Muscle of arm (tissue), 12 donors: ENCODE data around the gene ARCN1. TPM values are rescaled to one million over a fixed set of nuclear protein-coding genes. Genes with fewer than 3 reads are reported as not detected.
"Not testable (repeated sequence)": the region's sequence is repeated elsewhere in the genome, so short reads cannot be mapped to it uniquely, and the experiment has no call there.

ENCODE experiments used
- DNase-seq: peaks from one replicate; pipeline ENCODE4 v3.0.0-alpha.2; 2013
- polyA plus RNA-seq, 12 donors: library from polyadenylated mRNA; unstranded; fragments of 120-200 nt; gene quantifications; one replicate each; pipeline ENCODE4 v1.2.1, GENCODE V29; 2013; ENCODE audit not compliant: insufficient read length in 12 of 12

Gene ARCN1
- polyA plus RNA-seq, 12 donors, result 106 to 189 (median 141) TPM; not detected in 1

DNA sequence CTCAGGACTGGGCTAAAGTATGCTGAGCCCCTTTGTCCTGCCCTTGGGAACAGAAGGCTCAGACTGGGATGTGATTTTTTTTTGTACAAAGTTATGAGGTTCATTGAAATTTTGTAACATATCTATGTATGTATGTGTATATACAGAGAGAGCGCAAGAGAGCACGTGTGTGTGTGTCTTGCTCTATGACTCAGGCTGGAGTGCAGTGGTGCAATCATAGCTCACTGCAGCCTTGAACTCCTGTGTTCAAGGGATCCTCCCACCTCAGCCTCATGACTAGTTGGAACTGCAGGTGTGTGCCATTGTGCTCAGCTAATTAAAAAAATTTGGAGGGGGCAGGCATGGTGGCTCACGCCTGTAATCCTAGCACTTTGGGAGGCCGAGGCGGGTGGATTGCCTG is 35.5 kb upstream of the ARCN1 start:
- DNase-seq, result no peak

DNA sequence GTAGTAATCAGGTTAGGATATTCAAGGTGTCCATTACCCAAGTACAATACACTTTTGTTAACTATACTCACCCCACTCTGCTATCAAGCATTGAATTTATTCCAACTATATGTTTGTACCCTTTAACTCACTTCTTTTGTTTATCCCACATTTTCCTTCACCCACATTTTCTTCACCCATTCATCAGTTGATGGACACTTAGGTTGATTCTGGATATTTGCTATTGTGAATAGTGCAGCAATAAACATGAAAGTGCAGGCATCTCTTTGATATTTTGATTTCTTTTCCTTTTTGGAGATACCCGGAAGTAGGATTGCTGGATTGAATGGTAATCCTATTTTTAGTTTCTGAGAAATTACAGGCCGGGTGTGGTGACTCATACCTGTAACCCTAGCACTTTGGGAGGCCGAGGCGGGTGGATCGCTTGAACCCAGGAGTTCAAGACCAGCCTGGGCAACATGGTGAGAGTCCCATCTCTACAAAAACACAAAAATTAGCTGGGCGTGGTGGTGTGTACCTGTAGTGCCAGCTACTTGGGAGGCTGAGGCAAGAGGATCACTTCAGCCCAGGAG is 34.7 kb upstream of the ARCN1 start:
- DNase-seq, result no peak

DNA sequence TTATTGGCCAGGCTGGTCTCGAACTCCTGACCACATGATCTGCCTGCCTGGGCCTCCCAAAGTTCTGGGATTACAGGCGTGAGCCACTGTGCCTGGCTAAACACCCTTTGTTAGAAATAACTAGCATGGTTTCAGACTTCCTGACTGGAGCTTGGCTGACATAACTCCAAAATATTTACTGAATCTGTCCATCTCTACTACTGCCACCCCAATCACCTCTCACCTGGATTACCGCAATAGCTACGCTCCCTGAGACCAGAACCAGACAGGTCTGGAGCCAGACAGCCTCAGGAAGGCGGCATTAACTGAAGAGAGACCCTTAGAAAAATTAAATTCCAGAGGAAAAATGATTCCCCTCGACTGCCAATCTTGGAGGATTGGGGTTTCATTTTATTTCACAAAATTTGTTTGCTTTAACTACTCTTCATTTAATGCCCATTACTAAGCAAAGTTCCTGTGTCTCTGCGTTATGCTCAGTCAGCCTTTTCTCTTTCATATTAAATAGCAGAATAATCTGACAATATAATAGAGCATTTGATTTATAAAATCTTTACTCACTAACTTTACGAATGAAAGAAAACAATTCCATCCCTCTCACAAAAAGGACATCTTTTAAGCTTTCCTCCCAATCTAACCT is 28.1 kb upstream of the ARCN1 start:
- DNase-seq, result no peak

DNA sequence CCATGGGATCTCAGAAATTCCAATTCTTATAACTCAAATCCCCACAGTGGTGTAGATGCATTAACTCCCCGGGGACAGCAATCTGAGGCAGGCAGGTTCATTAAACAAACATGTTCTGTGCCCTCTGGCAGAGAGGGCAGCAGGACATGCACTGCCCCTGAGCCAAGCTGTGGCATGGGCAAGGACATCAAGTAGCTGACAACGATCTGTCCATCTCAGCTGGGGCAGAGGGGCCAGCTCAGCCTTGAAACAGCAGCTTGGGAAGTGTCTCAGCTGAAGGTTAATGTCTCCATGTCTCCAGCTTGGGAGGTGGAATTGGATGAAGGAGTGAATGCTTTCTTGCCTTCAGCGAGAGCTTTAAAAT is 27.6 kb upstream of the ARCN1 start:
- no peak for DNase-seq

DNA sequence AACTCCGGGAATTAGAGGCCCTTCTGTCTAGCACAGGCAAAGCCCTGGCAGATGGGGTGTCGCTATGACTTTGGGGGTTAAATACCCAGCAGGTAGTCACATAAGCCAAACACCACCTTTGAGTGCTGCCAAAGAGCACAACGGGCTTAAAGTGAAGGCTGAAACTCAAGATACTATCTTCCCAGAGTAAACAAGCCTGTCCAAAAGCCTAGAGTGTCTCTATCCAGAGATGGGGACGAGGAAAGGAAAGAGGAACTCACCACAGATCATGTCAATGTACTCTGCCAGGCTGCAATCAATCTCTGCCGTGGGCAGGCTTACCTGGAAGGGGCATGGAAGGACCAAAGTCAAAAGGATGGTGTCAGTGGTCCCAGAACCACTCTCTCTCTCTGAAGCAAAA is 26.7 kb upstream of the ARCN1 start:
- DNase-seq, result no peak

DNA sequence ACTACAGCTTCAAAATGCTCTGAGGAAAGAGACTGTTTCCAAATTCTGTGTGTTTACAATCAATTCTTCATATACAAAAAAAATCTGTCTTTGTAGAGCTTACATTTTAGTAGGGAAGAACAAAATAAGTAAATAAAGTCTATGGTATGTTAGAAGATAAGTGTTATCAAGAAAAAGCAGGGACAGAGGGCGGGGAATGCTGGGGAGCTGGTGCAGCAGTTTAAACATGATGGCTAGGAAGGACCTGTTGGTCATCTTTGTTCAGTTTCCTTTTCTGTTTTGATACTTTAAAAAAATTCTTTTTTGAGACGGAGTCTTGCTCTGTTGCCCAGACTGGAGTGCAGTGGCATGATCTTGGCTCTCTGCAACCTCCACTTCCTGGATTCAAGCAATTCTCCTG is 25.1 kb upstream of the ARCN1 start:
- no peak for DNase-seq

DNA sequence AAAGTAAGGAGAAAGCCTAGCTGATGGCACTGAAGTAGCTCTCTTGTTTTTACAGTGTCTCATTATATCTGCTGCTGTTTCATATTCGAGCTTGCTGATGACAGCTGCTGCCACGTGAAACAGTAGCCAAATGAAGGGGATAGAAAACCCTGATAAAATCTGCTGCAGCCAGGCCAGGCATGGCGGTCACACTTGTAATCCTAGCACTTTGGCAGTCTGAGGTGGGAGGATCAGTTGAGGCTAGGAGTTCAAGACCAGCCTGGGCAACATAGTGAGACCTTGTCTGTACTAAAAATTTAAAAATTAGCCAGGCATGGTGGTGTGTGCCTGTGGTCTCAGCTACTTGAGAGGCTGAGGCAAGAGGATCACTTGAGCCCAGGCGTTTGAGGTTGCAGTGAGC is 19.9 kb upstream of the ARCN1 start:
- no peak for DNase-seq

DNA sequence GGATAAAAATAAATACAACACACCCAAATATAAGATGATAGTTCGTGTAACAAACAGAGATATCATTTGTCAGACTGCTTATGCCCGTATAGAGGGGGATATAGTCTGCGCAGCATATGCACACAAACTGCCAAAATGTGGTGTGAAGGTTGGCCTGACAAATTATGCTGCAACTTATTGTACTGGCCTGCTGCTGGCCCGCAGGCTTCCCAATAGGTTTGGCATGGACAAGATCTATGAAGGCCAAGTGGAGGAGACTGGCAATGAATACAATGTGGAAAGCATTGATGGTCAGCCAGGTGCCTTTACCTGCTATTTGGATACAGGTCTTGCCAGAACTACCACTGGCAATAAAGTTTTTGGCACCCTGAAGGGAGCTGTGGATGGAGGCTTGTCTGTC is 11.4 kb upstream of the ARCN1 start:
- DNase-seq, result no peak

DNA sequence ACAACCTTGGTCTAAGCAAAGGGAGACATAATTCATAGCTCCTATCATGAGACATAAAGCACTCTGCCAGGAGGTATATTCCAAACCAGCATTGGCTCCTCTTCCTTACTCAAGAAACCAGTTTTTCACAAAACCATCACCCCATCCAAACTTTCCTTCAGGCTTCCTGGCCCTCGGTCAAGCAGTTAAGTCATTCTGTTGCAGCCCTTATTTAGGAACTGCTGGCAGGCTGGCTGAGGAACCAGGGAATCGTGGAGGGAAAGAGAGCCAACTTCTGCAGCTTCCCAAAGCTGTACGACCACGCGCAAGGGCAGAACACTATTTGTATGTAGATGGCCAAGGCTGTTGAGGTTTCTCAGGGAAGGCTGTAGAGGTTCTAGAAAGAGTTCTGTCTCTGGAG is 7.2 kb upstream of the ARCN1 start:
- DNase-seq, result peak; percentile 66

DNA sequence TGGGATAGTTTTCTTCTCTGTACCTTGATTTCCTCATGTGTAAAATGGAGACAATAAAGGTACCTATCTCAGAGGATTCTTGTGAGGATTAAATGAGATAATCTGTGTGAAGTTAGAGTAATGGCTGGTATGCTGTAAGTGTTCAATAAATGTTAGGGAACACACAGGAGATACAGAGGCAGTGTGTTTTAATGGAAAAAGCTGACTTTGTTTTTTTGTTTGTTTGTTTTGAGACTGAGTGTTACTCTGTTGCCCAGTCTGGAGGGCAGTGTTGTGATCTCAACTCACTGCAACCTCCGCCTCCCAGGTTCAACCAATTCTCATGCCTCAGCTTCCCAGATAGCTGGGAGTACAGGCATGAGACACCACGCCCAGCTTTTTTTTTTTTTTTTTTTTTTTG is 2.5 kb upstream of the ARCN1 start:
- DNase-seq, result no peak

DNA sequence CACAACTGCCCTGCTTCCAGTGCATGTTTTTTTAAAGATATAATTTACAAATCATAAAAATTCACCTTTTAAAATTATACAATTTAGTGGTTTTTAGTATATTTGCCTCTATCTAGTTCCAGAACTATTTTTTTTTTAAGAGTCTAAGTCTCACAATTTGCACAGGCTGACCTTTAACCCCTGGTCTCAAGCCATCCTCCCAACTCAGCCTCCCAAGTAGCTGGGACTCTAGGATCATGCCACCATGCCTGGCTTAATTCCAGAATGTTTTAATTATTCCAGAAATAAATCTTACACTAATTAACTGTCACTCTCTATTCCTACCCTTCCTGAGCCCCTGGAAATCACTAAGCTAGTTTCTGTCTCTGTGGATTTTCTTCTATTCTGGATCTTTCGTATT is 1.4 kb upstream of the ARCN1 start:
- DNase-seq, result no peak

DNA sequence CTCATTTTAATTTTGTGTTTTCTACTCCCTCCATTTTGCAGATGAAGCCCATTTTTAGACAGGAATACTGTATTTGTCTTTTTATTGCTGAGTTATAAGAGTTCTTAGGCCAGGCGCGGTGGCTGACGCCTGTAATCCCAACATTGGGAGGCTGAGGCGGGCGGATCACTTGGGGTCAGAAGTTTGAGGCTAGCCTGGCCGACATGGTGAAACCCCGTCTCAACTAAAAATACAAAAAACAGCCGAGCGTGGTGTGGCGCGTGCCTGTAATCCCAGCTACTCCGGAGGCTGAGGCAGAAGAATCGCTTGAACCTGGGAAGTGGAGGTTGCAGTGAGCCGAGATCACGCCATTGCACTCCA is 528 bp upstream of the ARCN1 start:
- not testable (repeated sequence) for DNase-seq

DNA sequence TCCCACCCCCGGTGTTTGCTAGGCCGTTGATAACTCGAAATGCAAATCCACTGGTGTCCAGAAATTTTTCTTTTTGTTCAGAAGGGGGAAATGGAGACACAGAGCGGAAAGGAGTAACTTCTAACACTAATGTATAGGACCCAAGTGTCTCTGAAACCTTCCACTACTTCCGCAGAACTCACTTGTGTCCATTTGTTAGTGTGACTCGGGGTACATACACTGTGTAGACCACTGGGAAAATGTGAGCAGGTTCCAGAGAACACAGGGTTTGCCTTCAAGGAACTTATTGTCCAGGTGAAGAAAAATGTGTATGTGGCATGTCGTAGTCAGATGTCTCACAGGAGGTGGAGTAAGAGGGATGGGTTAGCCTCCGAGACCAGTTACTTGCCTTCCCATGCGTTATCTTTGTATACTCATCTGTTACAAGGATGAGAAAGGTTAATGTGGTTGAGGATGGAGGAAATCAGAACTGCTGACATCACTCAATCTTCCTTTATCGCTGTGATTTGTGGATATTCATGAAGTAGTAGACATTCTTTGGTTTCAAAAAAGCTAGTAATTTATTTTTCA is 857 bp downstream of the ARCN1 start:
- DNase-seq, result peak; percentile 48

DNA sequence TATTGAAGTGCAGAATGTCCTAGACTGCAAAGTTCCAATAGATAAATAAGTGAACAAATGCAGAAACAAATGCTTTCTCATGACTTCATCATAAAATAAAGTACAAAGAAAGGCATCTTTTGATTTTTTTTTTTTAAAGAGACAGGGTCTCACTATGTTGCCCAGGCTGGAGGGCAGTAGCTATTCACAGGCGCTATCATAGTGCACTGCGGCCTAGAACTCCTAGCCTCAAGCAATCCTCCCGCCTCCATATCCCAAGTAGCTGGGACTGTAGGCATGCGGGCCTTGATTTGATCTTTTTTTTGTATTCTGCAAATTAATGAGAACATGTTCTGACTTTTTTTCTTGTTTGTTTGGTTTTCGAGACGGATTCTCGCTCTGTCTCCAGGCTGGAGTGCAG is 2.4 kb downstream of the ARCN1 start:
- DNase-seq, result no peak

DNA sequence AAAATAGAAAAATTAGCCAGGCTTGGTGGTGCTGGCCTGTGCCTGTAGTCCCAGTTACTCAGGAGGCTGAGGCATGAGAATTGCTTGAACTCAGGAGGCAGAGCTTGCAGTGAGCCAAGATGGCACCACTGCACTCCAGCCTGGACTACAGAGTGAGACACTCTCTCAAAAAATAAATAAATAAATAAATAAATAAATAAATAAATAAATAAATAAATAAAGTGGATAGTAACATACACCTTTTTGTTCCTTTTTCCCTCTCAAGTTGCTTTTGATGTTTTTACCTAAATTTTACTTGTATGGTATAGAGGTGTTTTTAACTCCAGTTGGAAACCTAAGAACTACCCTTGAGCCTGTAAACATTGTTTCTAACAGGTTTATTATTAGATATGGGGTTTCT is 5.8 kb downstream of the ARCN1 start:
- DNase-seq, result not testable (repeated sequence)

DNA sequence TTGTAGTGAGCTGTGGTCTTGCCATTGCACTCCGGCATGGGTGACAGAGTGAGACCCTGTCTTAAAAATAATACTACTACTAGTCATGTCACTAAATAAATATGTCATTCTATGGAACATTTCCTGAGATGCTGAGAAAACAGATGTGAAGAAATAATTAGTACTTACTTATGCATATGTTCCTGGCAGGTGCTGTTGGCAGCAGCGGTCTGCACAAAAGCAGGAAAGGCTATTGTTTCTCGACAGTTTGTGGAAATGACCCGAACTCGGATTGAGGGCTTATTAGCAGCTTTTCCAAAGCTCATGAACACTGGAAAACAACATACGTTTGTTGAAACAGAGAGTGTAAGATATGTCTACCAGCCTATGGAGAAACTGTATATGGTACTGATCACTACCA is 8.8 kb downstream of the ARCN1 start:
- no peak for DNase-seq

DNA sequence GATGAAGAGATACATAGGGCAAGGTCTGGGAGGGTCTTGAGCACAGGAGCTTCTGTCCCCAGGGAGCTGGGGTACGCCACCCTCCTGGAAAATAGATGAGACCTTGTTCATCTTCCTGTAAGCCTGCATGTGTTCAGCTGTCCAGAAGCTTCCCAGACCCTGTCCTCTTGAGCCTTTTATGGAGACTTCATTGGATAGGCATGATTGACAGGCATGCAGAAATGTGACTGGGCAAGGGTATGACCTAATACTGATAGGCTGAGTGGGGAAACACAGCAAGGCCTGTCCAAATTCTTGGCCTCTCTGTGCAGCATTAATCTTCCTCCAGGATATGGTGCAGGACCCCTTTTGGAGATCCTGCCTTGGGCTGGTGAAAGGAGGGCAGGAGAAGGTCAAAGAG is 15.7 kb downstream of the ARCN1 start:
- no peak for DNase-seq

DNA sequence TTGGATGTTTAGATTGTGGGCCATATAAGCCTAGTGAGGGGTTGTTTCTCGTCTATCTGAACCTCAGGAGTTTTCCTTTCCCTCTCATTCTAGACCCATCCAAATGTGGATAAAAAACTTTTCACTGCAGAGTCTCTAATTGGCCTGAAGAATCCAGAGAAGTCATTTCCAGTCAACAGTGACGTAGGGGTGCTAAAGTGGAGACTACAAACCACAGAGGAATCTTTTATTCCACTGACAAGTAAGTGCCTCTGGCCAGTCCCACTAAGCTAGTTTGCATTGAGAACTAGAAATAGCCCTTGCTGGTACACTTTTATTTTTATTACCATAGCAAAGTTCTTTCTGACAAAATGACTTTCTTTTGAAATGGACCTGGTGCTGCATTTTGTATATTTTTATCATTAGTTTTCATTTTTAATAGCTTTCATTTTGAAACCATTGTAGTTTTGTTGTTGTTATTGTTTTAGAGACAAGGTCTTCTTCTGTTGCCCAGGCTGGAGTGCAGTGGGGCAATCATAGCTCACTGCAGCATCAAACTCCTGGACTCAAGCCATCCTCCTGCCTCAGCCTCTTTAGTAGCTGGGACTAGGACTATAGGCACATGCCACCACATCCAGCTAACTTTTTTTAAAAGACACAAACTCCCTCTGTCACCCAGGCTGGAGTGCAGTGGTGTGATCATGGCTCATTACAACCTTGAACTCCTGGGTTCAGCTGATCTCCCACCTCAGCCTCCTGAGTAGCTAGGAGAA is 20.6 kb downstream of the ARCN1 start:
- DNase-seq, result no peak

DNA sequence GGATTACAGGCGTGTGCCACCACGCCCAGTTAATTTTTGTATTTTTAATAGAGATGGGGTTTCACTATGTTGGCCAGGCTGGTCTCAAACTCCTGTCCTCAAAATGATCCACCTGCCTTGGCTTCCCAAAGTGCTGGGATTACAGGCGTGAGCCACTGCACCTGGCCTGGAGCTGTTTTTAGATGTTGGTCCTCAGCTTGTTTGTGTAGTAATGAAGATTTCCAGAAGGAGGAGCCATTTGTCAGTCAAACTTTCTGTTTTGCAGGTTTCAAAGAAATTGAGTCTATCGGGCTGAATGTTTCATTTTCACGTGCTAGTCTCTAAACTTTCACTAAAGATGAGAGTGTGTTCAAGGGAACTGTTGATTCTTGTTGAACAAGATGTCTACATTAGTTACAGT is 22.8 kb downstream of the ARCN1 start:
- DNase-seq, result peak; percentile 53

DNA sequence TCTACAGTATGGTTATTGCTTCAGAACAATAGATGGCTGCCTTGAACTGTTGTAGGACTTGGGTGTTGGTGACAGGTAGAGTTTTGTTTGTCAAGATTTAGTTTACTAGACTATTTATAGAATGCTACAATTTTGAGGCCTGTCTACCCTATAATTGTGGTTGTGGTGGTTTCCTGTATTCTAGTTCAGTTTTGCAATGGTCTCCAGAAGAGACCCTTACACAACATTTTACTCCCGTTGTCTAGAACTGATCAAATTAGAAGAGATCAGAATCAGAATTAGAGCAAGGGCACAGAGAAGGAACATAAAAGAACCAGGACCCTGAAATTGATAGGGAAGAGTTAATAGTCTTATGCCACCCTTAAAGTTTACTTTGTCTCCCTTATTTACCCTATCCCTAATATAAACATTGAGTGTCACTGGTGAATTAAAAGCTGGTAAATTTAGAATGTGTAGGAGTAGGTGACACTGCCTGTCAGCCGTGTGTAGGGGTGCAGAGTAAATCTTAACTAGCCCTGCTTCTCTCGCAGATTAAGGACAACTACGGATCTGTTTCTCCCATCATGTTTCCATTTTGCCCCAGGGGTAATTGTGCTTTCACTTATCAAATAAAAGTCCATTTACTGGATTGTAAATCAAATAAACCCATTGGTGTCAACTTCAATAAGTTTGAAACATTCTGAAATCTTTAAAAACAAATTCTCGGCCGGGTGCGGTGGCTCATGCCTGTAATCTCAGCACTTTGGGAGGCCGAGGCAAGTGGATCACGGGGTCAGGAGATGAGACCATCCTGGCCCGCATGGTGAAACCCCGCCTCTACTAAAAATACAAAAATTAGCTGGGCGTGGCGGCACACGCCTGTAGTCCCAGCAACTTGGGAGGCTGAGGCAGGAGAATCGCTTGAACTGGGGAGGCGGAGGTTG is 24.3 kb downstream of the ARCN1 start:
- no peak for DNase-seq

DNA sequence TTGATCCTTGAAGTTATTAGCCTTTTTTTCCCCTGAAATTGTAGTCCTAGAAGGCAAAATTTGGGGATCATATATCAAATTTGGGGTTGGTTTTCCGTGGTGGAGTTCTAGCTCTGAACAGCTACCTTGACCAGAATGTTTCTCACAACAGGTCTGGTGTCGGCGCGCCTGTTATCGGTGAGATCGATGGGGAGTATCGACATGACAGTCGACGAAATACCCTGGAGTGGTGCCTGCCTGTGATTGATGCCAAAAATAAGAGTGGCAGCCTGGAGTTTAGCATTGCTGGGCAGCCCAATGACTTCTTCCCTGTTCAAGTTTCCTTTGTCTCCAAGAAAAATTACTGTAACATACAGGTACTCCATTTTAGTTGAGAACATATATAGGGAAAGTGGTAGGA is 25.3 kb downstream of the ARCN1 start:
- no peak for DNase-seq

DNA sequence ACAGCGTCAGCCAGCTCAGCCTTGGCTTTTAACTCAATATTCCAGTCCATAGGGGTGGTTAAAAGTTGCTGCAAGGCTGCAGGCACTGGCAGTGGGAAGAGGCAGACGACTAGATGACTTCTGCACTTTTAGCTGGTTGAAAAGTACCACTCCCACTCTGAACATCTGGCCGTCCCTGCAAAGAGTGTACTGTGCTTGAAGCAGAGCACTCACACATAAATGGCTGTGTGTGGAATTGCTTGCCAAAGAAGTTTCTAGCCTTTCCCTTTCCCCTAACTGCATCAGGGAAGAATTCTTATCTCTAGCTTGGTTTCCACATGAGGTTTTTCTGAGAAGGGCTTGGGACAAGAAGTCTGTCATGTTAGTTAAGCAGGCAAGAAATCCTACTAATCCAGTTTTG is 30.1 kb downstream of the ARCN1 start:
- DNase-seq, result peak; percentile 41
